WTC11 (cell line): ENCODE results near the gene ACRBP. TPM values are rescaled to one million over a fixed set of nuclear protein-coding genes. Genes with fewer than 3 reads are reported as not detected.

Experiments used
- ATAC-seq: fragments of 200-7000 bp; cut with Tn5 transposase; 2 replicates; pipeline ENCODE4 v1.10.0; 2021; ENCODE audit warnings: mild to moderate bottlenecking, moderate library complexity
- Bru-seq: library from RNA; stranded (reverse); fragments of 400-500 nt; gene quantifications from one replicate; lab custom pipeline; 2021; lab: Mats Ljungman, UMichigan
- CTCF ChIA-PET: fragments of 300-600 bp; sonication (Branson Sonifier 250); formaldehyde crosslinking; loops from one replicate; lab custom pipeline; 2021; ENCODE audit warnings: antibody characterized with exemption; lab: Charles Lee
- POLR2A ChIA-PET: fragments of 350-600 bp; sonication (Branson Sonifier 250); formaldehyde crosslinking; loops from one replicate; lab custom pipeline; 2021; ENCODE audit warnings: antibody characterized with exemption; lab: Charles Lee
- DNase-seq: peaks from one replicate; pipeline ENCODE4 v3.0.0; 2021; ENCODE audit warnings: low spot score
- H3K27ac Mint-ChIP-seq: 2 replicates; pipeline ENCODE4 v1.8.0; 2021; ENCODE audit warnings: mixed read lengths
- H3K27me3 Mint-ChIP-seq: 2 replicates; pipeline ENCODE4 v1.8.0; 2021; ENCODE audit warnings: low read depth, mild to moderate bottlenecking, moderate library complexity, mixed read lengths
- H3K36me3 Mint-ChIP-seq: 2 replicates; pipeline ENCODE4 v1.8.0; 2021; ENCODE audit warnings: mixed read lengths
- H3K4me1 Mint-ChIP-seq: 2 replicates; pipeline ENCODE4 v1.8.0; 2022; ENCODE audit warnings: mixed read lengths
- H3K4me3 Mint-ChIP-seq: 2 replicates; pipeline ENCODE4 v1.8.0; 2021; ENCODE audit warnings: mild to moderate bottlenecking, moderate library complexity, mixed read lengths
- H3K9me3 Mint-ChIP-seq: 2 replicates; pipeline ENCODE4 v1.8.0; 2021; ENCODE audit warnings: mixed read lengths
- RELA ChIP-seq: sonication (generic); formaldehyde crosslinking; IDR thresholded peaks from 2 replicates; pipeline ENCODE4 v1.8.1; 2022; ENCODE audit warnings: missing genetic modification reagents, mild to moderate bottlenecking, borderline replicate concordance
- SOX15 ChIP-seq: fragments of 250-450 bp; sonication (Bioruptor Pico); IDR thresholded peaks from 2 replicates; pipeline ENCODE4 v1.9.0; 2021; ENCODE audit warnings: mild to moderate bottlenecking
- SP1 ChIP-seq: sonication (generic); formaldehyde crosslinking; conservative IDR thresholded peaks from 2 replicates; pipeline ENCODE4 v1.8.1; 2022; ENCODE audit warnings: missing genetic modification reagents
- ZNF138 ChIP-seq: sonication (generic); formaldehyde crosslinking; conservative IDR thresholded peaks from 2 replicates; pipeline ENCODE4 v1.8.1; 2022; ENCODE audit warnings: mild to moderate bottlenecking, moderate library complexity, missing genetic modification reagents
- ZNF219 ChIP-seq: sonication (generic); formaldehyde crosslinking; IDR thresholded peaks from 2 replicates; pipeline ENCODE4 v1.8.0; 2023; ENCODE audit warnings: missing genetic modification reagents, mild to moderate bottlenecking, borderline replicate concordance
- ZNF423 ChIP-seq: fragments of 250-450 bp; sonication (Bioruptor Pico); IDR thresholded peaks from 2 replicates; pipeline ENCODE4 v2.1.2; 2022; ENCODE audit warnings: mild to moderate bottlenecking, moderate library complexity
- long read RNA-seq, 3 experiments: library from RNA in 1 of 3; library from capped mRNA in 1 of 3; library from polyadenylated mRNA in 1 of 3; unstranded in 2 of 3; stranded (forward) in 1 of 3; transcript quantifications; one replicate each; pipeline ENCODE4 v2.0.0, GENCODE V29; 2021
- total RNA-seq: library from RNA; stranded (reverse); gene quantifications from 3 replicates; pipeline ENCODE4 v1.2.3, GENCODE V29; 2021
- TF ChIP-seq, protein P1 (sequence below): sonication (generic); formaldehyde crosslinking; IDR thresholded peaks from 2 replicates; pipeline ENCODE4 v1.8.1; 2022; ENCODE audit warnings: low read depth, missing genetic modification reagents, borderline replicate concordance
- TF ChIP-seq, protein P2 (sequence below): sonication (generic); formaldehyde crosslinking; IDR thresholded peaks from 2 replicates; pipeline ENCODE4 v1.8.1; 2022; ENCODE audit warnings: mild to moderate bottlenecking, moderate library complexity, missing genetic modification reagents
- TF ChIP-seq, protein P3 (sequence below): sonication (generic); formaldehyde crosslinking; IDR thresholded peaks from 2 replicates; pipeline ENCODE4 v1.8.0; 2022; ENCODE audit warnings: mild to moderate bottlenecking, missing genetic modification reagents
- TF ChIP-seq, protein P4 (sequence below): sonication (generic); formaldehyde crosslinking; IDR thresholded peaks from 2 replicates; pipeline ENCODE4 v1.8.1; 2023; ENCODE audit warnings: mild to moderate bottlenecking, moderate library complexity, missing genetic modification reagents
- TF ChIP-seq, protein P5 (sequence below): sonication (generic); formaldehyde crosslinking; IDR thresholded peaks from 2 replicates; pipeline ENCODE4 v1.8.1; 2023; ENCODE audit warnings: mild to moderate bottlenecking, missing genetic modification reagents, borderline replicate concordance
- TF ChIP-seq, protein P6 (sequence below): sonication (generic); formaldehyde crosslinking; IDR thresholded peaks from 2 replicates; pipeline ENCODE4 v1.8.1; 2023; ENCODE audit warnings: mild to moderate bottlenecking, missing genetic modification reagents, moderate library complexity
- TF ChIP-seq, protein P7 (sequence below): sonication (generic); formaldehyde crosslinking; IDR thresholded peaks from 2 replicates; pipeline ENCODE4 v1.8.0; 2022; ENCODE audit warnings: mild to moderate bottlenecking, missing genetic modification reagents

The ACRBP gene
- total RNA-seq (2.1 to 4.2 TPM (median 3.2 TPM) in 3 replicates), Bru-seq, nascent RNA (percentile 34 among the genes with signal in this experiment)
- long read RNA-seq, experiment 1, partial matches to known transcripts = 2 of 8 reads
- long read RNA-seq, experiment 1, other reads (novel, unspliced or antisense) = 0 of 8 reads
- long read RNA-seq, experiment 2, partial matches to known transcripts = 0 of 5 reads
- long read RNA-seq, experiment 2, other reads (novel, unspliced or antisense) = 4 of 5 reads
- long read RNA-seq, experiment 3 = 0 reads

DNA sequence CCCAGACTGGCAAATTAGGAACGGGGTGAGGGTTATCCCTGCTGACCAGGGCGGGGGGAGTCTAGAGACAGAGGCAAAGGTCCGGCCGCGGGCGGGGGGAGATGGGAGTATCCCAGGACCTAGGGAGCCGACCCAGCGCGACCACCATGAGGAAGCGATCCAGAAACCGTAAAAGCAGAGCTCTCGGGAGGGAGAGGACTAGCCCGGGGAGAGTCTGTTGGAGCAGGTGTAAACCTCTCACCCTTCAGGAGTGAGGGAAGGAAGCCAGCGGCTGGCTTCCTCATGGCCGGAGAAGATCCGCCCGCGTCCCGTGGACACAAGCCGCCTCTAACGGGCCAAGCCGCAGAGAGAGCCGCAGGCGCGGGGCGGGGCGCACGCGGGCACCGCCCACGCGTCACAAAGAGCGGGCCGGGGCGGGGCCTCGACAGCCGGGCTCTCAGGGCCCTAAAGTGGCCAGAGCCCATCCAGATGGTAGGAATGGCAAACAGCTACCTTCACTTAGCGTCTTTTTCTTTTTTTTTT lies at the start of gene ACRBP:
TSS of gene ACRBP (minus strand) at position 350 of the 522 bp plus-strand sequence. CDS start at position 284, 66 bp downstream.
- peak within 1 kb of the TSS; percentile 87 for H3K4me3 Mint-ChIP-seq
- peak; percentile 76 for DNase-seq
- POLR2A ChIA-PET = interaction anchor here (1.0 kb wide), 2 partner anchors 10 to 27 kb away, joined by 3 read pairs; no protein-coding TSS in a partner anchor
- peak; percentile 92 for ATAC-seq
- H3K36me3 Mint-ChIP-seq = peaks cover 16% of the 10 kb centered on the region
- H3K9me3 Mint-ChIP-seq = no peaks in the 10 kb centered on the region
- peaks cover 11% of the 10 kb centered on the region for H3K4me1 Mint-ChIP-seq
- peaks cover 29% of the 10 kb centered on the region for H3K27me3 Mint-ChIP-seq
- peak; percentile 59 for TF ChIP-seq SP1 (CRISPR knock-in tag)
- TF ChIP-seq, protein P1, sequence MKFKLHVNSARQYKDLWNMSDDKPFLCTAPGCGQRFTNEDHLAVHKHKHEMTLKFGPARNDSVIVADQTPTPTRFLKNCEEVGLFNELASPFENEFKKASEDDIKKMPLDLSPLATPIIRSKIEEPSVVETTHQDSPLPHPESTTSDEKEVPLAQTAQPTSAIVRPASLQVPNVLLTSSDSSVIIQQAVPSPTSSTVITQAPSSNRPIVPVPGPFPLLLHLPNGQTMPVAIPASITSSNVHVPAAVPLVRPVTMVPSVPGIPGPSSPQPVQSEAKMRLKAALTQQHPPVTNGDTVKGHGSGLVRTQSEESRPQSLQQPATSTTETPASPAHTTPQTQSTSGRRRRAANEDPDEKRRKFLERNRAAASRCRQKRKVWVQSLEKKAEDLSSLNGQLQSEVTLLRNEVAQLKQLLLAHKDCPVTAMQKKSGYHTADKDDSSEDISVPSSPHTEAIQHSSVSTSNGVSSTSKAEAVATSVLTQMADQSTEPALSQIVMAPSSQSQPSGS (CRISPR knock-in tag) = no peak
- TF ChIP-seq, protein P2, sequence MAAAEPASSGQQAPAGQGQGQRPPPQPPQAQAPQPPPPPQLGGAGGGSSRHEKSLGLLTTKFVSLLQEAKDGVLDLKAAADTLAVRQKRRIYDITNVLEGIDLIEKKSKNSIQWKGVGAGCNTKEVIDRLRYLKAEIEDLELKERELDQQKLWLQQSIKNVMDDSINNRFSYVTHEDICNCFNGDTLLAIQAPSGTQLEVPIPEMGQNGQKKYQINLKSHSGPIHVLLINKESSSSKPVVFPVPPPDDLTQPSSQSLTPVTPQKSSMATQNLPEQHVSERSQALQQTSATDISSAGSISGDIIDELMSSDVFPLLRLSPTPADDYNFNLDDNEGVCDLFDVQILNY (CRISPR knock-in tag) = 0 out of 2 replicates have a peak, but pooled peaks have one; percentile 20
- no peak for TF ChIP-seq RELA (CRISPR knock-in tag)
- TF ChIP-seq, protein P3, sequence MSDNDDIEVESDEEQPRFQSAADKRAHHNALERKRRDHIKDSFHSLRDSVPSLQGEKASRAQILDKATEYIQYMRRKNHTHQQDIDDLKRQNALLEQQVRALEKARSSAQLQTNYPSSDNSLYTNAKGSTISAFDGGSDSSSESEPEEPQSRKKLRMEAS (CRISPR knock-in tag) = 0 out of 2 replicates have a peak, but pooled peaks have one; percentile 28
- no peak for TF ChIP-seq ZNF423 (CRISPR knock-in tag)
- TF ChIP-seq, protein P4, sequence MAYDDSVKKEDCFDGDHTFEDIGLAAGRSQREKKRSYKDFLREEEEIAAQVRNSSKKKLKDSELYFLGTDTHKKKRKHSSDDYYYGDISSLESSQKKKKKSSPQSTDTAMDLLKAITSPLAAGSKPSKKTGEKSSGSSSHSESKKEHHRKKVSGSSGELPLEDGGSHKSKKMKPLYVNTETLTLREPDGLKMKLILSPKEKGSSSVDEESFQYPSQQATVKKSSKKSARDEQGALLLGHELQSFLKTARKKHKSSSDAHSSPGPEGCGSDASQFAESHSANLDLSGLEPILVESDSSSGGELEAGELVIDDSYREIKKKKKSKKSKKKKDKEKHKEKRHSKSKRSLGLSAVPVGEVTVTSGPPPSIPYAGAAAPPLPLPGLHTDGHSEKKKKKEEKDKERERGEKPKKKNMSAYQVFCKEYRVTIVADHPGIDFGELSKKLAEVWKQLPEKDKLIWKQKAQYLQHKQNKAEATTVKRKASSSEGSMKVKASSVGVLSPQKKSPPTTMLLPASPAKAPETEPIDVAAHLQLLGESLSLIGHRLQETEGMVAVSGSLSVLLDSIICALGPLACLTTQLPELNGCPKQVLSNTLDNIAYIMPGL (CRISPR knock-in tag) = no peak
- TF ChIP-seq, protein P5, sequence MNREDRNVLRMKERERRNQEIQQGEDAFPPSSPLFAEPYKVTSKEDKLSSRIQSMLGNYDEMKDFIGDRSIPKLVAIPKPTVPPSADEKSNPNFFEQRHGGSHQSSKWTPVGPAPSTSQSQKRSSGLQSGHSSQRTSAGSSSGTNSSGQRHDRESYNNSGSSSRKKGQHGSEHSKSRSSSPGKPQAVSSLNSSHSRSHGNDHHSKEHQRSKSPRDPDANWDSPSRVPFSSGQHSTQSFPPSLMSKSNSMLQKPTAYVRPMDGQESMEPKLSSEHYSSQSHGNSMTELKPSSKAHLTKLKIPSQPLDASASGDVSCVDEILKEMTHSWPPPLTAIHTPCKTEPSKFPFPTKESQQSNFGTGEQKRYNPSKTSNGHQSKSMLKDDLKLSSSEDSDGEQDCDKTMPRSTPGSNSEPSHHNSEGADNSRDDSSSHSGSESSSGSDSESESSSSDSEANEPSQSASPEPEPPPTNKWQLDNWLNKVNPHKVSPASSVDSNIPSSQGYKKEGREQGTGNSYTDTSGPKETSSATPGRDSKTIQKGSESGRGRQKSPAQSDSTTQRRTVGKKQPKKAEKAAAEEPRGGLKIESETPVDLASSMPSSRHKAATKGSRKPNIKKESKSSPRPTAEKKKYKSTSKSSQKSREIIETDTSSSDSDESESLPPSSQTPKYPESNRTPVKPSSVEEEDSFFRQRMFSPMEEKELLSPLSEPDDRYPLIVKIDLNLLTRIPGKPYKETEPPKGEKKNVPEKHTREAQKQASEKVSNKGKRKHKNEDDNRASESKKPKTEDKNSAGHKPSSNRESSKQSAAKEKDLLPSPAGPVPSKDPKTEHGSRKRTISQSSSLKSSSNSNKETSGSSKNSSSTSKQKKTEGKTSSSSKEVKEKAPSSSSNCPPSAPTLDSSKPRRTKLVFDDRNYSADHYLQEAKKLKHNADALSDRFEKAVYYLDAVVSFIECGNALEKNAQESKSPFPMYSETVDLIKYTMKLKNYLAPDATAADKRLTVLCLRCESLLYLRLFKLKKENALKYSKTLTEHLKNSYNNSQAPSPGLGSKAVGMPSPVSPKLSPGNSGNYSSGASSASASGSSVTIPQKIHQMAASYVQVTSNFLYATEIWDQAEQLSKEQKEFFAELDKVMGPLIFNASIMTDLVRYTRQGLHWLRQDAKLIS (CRISPR knock-in tag) = no peak
- no peak for TF ChIP-seq ZNF219
- no peak for TF ChIP-seq ZNF138
- TF ChIP-seq, protein P6, sequence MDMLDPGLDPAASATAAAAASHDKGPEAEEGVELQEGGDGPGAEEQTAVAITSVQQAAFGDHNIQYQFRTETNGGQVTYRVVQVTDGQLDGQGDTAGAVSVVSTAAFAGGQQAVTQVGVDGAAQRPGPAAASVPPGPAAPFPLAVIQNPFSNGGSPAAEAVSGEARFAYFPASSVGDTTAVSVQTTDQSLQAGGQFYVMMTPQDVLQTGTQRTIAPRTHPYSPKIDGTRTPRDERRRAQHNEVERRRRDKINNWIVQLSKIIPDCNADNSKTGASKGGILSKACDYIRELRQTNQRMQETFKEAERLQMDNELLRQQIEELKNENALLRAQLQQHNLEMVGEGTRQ (CRISPR knock-in tag) = peak; percentile 20; the same call in 1 of the 2 replicates
- TF ChIP-seq, protein P7, sequence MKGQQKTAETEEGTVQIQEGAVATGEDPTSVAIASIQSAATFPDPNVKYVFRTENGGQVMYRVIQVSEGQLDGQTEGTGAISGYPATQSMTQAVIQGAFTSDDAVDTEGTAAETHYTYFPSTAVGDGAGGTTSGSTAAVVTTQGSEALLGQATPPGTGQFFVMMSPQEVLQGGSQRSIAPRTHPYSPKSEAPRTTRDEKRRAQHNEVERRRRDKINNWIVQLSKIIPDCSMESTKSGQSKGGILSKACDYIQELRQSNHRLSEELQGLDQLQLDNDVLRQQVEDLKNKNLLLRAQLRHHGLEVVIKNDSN (CRISPR knock-in tag) = peak; percentile 39; the same call in 1 of the 2 replicates
- TF ChIP-seq SOX15 (CRISPR knock-in tag) = no peak
- peak within 1 kb of the TSS; percentile 25 for H3K27ac Mint-ChIP-seq
- CTCF ChIA-PET = interaction anchor here (0.7 to 6.2 kb wide), 8 partner anchors 12 to 178 kb away, joined by 4 to 111 read pairs (median 4); partner anchors contain the start of genes LPAR5 and ZNF384
